Tibial nerve (tissue), 4 donors: ENCODE data around the gene USB1. TPM values are rescaled to one million over a fixed set of nuclear protein-coding genes. Genes with fewer than 3 reads are reported as not detected.

ENCODE experiments used
- DNase-seq, 2 donors: peaks; one replicate each; pipeline ENCODE4 v3.0.0-alpha.2; 2019; ENCODE audit warnings: low spot score in 2 of 2
- H3K27ac ChIP-seq, 4 donors: fragments of 200-600 bp; sonication (generic) in 3 of 4; one replicate each; pipeline ENCODE4 v1.5.1; 2017 to 2019; ENCODE audit warnings: mild to moderate bottlenecking in 1 of 4
- H3K27me3 ChIP-seq, 2 donors: fragments of 200-600 bp; sonication (generic) in 1 of 2; one replicate each; pipeline versions ENCODE4 v1.5.1 to v1.6.0; 2017 to 2019
- H3K36me3 ChIP-seq, 3 donors: fragments of 200-600 bp; sonication (generic); one replicate each; pipeline ENCODE4 v1.5.1; 2018 to 2019
- H3K4me1 ChIP-seq, 4 donors: fragments of 200-600 bp; sonication (generic) in 3 of 4; one replicate each; pipeline ENCODE4 v1.5.1; 2017 to 2019
- H3K4me3 ChIP-seq, 4 donors: fragments of 200-600 bp; sonication (generic) in 3 of 4; one replicate each; pipeline ENCODE4 v1.5.1; 2017 to 2019; ENCODE audit warnings: mild to moderate bottlenecking in 1 of 4, moderate library complexity in 1 of 4
- H3K9me3 ChIP-seq, 4 donors: fragments of 200-600 bp; sonication (generic) in 3 of 4; one replicate each; pipeline ENCODE4 v1.5.1; 2017 to 2019
- CTCF ChIP-seq, 5 experiments: fragments of 200-600 bp in 3 of 5; fragments of 450-650 bp in 2 of 5; sonication (generic) in 3 of 5; IDR thresholded peaks; one replicate each; pipeline ENCODE4 v1.5.1; 2016 to 2019; ENCODE audit warnings: antibody characterized with exemption in 5 of 5, mild to moderate bottlenecking in 3 of 5, moderate library complexity in 2 of 5
- EP300 ChIP-seq, 2 donors: sonication (generic); formaldehyde crosslinking; IDR thresholded peaks; one replicate each; pipeline ENCODE4 v1.6.1; 2017; ENCODE audit warnings: antibody characterized with exemption in 2 of 2, mild to moderate bottlenecking in 1 of 2
- POLR2A ChIP-seq, 2 donors: fragments of 450-650 bp; IDR thresholded peaks; one replicate each; pipeline ENCODE4 v1.6.1; 2017; ENCODE audit warnings: antibody characterized with exemption in 2 of 2, mild to moderate bottlenecking in 2 of 2, moderate library complexity in 2 of 2
- WGBS, 2 donors: methylation state at CpG; one replicate each; pipeline ENCODE4 v1.1.5; 2018; 5-methylcytosine and 5-hydroxymethylcytosine counted together
- total RNA-seq, 4 donors: library from RNA; depleted of rRNA; stranded (reverse); fragments of >200 nt; gene quantifications; one replicate each; pipeline ENCODE4 v1.1.0, GENCODE V29; 2016

The USB1 gene
- total RNA-seq, 4 donors from 2014 or later = 23.1 to 80.4 (median 31.6) TPM

DNA sequence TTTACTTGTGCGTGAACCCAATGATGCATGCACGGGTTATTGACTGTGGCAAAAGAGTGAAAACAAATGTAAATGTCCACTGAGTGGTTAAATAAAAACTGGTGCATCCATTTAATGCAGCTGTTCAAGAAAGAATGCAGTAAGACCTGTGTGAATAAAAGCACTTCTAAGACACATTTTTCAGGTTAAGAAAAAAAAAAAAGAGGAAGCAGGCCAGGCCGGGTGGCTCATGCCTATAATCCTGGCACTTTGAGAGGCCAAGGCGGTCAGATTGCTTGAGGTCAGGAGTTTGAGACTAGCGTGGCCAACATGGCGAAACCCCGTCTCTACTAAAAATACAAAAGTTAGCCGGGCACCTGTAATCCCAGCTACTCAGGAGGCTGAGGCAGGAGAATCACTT is 42.1 kb upstream of the USB1 start:
- H3K27me3 ChIP-seq = no peaks in the 10 kb centered on the region
- no peak overlapping the region for H3K27ac ChIP-seq
- no peaks in the 10 kb centered on the region for H3K9me3 ChIP-seq
- no peak overlapping the region for H3K4me3 ChIP-seq
- no peak for DNase-seq
- no peaks in the 10 kb centered on the region for H3K4me1 ChIP-seq
- 79 to 81% methylated on average over 8 of the region's 8 CpGs for WGBS, 2 donors
- no peaks in the 10 kb centered on the region for H3K36me3 ChIP-seq
- TF ChIP-seq CTCF (IDR thresholded peaks at IDR 0.05) = no peak
- no peak for TF ChIP-seq EP300 (IDR thresholded peaks at IDR 0.05)
- no peak for TF ChIP-seq POLR2A (IDR thresholded peaks at IDR 0.05)

GRCh38 chr16:57959804-57960203 is 41.4 kb upstream of the USB1 start:
- no peak for DNase-seq
- WGBS, 2 donors = 75 to 85% methylated on average over 7 to 8 of the region's 11 CpGs
- no peak overlapping the region for H3K4me3 ChIP-seq
- TF ChIP-seq CTCF (IDR thresholded peaks at IDR 0.05) = no peak
- no peak for TF ChIP-seq POLR2A (IDR thresholded peaks at IDR 0.05)
- no peak for TF ChIP-seq EP300 (IDR thresholded peaks at IDR 0.05)
- H3K4me1 ChIP-seq = no peaks in the 10 kb centered on the region
- no peak overlapping the region for H3K27ac ChIP-seq
- no peaks in the 10 kb centered on the region for H3K27me3 ChIP-seq
- no peaks in the 10 kb centered on the region for H3K9me3 ChIP-seq
- no peaks in the 10 kb centered on the region for H3K36me3 ChIP-seq

- WGBS, 2 donors = 70 to 76% methylated on average over 9 to 10 of the region's 10 CpGs
- H3K9me3 ChIP-seq = no peaks in the 10 kb centered on the region
- DNase-seq = no peak
Observed at GRCh38 chr16:57960310-57960709, 40.9 kb upstream of the USB1 start.

GRCh38 chr16:57960826-57961472 is 40.3 kb upstream of the USB1 start:
- Histone ChIP-seq H3K9me3 (no peaks in the 10 kb centered on the region), H3K36me3 (no peaks in the 10 kb centered on the region), H3K27me3 (no peaks in the 10 kb centered on the region), H3K4me1 (peaks cover 0 to under 1% (median 0%) of the 10 kb centered on the region in 4 donors), H3K27ac (no peak overlapping the region), H3K4me3 (no peak overlapping the region)
- 67 to 84% methylated on average over 7 of the region's 7 CpGs for WGBS, 2 donors
- TF ChIP-seq CTCF (IDR thresholded peaks at IDR 0.05) = no peak
- TF ChIP-seq POLR2A (IDR thresholded peaks at IDR 0.05) = no peak
- TF ChIP-seq EP300 (IDR thresholded peaks at IDR 0.05) = no peak
- DNase-seq = no peak

More at GRCh38 chr16:57960310-57960709, 40.9 kb upstream of the USB1 start:
- Histone ChIP-seq H3K4me1 (no peaks in the 10 kb centered on the region), H3K27ac (no peak overlapping the region), H3K36me3 (no peaks in the 10 kb centered on the region), H3K4me3 (no peak overlapping the region), H3K27me3 (no peaks in the 10 kb centered on the region)
- TF ChIP-seq POLR2A (IDR thresholded peaks at IDR 0.05) = no peak
- TF ChIP-seq EP300 (IDR thresholded peaks at IDR 0.05) = no peak
- no peak for TF ChIP-seq CTCF (IDR thresholded peaks at IDR 0.05)

DNA sequence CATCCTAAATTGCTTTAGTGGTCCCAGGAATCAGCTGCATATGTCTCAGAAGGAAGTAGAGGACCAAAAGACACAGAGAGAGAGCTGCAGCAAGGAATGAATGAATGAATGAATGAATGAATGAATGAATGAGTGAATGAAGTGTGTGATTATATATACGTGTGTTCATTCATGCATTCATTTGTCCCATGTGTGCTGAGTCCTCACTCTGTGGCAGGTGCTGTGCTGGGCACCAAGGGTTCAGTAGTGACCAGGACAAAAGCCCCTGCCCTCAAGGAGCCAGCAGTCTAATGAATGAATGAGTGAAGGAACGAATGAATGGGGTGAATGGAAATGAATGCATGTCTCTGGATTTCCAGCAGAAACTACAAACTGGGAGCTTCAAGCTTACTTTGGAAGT is 39.7 kb upstream of the USB1 start:
- H3K27ac ChIP-seq = no peak overlapping the region
- DNase-seq = no peak
- no peaks in the 10 kb centered on the region for H3K27me3 ChIP-seq
- H3K9me3 ChIP-seq = no peaks in the 10 kb centered on the region
- H3K4me3 ChIP-seq = no peak overlapping the region
- H3K36me3 ChIP-seq = no peaks in the 10 kb centered on the region
- TF ChIP-seq POLR2A (IDR thresholded peaks at IDR 0.05) (no peak), EP300 (IDR thresholded peaks at IDR 0.05) (no peak)
- H3K4me1 ChIP-seq = peaks cover 0 to 3% (median 0%) of the 10 kb centered on the region in 4 donors
- WGBS, 2 donors = 53 to 61% methylated on average over 2 of the region's 2 CpGs
